Memory B cell (primary cell): ENCODE results near the gene LSP1.
"Not testable (repeated sequence)": the region's sequence is repeated elsewhere in the genome, so short reads cannot be mapped to it uniquely, and the experiment has no call there.

Experiments used
- ATAC-seq: fragments of 150-1000 bp; cut with Tn5 transposase; 2 replicates; pipeline ENCODE4 v1.10.0; 2021; ENCODE audit warnings: low read depth, mild to moderate bottlenecking, moderate library complexity
- DNase-seq, 2 donors: peaks; one replicate each; pipeline ENCODE4 v3.0.0; 2022; ENCODE audit warnings: low spot score in 2 of 2
- H3K27ac Mint-ChIP-seq: one replicate; pipeline ENCODE4 v1.8.0; 2022; ENCODE audit warnings: mild to moderate bottlenecking, moderate library complexity, mixed read lengths
- H3K27me3 Mint-ChIP-seq: one replicate; pipeline ENCODE4 v1.8.0; 2022; ENCODE audit warnings: mixed read lengths
- H3K36me3 Mint-ChIP-seq: one replicate; pipeline ENCODE4 v1.8.0; 2022; ENCODE audit warnings: mild to moderate bottlenecking, mixed read lengths
- H3K4me1 Mint-ChIP-seq: one replicate; pipeline ENCODE4 v1.8.0; 2022; ENCODE audit warnings: mixed read lengths
- H3K4me3 Mint-ChIP-seq: one replicate; pipeline ENCODE4 v1.8.0; 2022; ENCODE audit warnings: mild to moderate bottlenecking, moderate library complexity, mixed read lengths
- H3K9me3 Mint-ChIP-seq: one replicate; pipeline ENCODE4 v1.8.0; 2022; ENCODE audit warnings: mixed read lengths

Gene LSP1

GRCh38 chr11:1875851-1876301 lies 23.0 kb downstream of the LSP1 start:
- H3K4me1 Mint-ChIP-seq = peaks cover 57% of the 10 kb centered on the region
- not testable (repeated sequence) for H3K27me3 Mint-ChIP-seq, DNase-seq, ATAC-seq, H3K36me3 Mint-ChIP-seq, H3K9me3 Mint-ChIP-seq, H3K27ac Mint-ChIP-seq, H3K4me3 Mint-ChIP-seq

DNA sequence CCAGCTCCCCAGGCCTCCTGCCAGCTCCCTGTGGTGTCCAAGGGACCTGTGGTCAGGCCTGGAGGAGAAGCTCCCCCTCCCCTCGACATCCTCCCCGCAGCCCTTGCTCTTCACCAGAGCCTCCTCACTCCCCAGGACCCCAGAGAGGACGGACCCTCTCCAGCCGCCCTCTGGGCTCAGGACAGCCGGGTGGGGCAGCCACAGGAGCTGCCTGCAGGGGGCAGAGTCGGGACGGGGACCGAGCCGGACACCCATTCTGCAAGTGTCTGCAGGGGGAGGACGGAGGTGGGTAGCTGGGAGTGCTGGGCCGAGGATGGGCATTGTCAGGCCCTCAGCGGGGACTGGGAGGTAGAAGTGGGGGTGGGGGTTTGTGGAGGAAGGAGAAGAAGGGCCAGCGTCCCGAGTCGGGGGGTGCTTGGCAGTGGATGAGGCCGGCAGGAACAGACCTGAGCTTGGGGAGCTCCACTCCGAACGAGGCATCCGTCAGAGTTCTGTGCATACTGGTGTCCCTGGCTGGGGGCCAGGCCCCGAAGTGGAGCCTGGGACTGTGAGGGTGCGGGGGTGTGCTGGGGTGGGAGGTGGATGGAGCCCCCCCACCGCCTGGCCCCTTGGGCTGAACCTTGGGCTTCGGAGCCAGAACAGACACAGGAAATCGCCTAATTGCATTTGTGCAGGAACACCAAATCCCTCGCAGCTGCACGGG lies 23.6 kb downstream of the LSP1 start:
- Mint-ChIP-seq H3K27ac (no peak overlapping the region), H3K9me3 (no peaks in the 10 kb centered on the region), H3K27me3 (no peaks in the 10 kb centered on the region), H3K4me3 (no peak overlapping the region), H3K36me3 (peaks cover 4% of the 10 kb centered on the region), H3K4me1 (peaks cover 54% of the 10 kb centered on the region)
- no peak for DNase-seq
- no peak for ATAC-seq

DNA sequence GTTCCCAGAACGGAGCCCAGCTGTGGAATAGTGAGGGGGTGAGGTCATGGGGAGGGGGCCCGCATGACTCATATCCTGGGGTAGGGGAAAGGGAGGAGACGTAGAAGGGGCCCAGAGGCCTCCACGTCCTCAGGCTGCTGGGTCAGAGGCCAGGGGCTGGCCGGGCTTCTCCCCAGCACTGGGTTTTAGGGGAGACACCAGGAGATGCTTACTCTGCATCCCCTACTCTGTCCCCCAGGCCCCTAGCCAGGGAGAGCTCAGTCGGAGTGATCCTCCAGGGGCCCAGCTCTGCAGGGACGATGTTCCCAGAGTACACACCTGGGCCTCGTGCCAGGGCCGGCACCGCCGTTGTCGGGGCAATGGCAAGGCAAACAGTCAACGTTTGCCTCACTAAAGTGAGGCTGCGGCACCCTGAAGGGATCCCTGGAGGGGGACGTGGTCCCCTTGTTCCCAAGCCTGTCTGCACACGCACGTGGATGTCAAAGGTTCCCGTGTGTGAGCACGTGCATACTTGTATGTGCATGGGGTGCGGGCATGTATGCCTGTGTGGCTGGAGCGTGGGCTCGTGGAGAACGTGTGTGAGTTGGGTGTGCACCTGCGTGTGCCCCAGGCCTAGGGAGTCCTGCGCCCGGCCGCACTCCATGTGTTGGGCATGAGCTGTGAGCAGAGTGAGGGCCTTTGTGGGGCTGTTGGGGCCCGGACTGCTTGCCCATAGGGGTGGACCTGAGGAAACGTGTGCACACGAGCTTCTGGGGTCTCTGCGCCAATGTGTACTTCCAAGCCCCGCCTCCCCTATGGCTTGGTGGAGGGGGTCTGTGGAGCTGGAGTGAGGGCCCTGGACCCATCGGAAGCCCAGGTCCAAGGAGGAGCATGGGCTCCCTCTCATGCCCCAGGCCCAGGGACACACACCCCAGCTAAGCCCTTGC lies 24.6 kb downstream of the LSP1 start:
- Mint-ChIP-seq H3K4me3 (no peak overlapping the region), H3K4me1 (peaks cover 46% of the 10 kb centered on the region), H3K36me3 (peaks cover 4% of the 10 kb centered on the region), H3K27ac (no peak overlapping the region), H3K9me3 (no peaks in the 10 kb centered on the region), H3K27me3 (no peaks in the 10 kb centered on the region)
- ATAC-seq (no peak), DNase-seq (no peak)

- no peaks in the 10 kb centered on the region for H3K9me3 Mint-ChIP-seq
- no peaks in the 10 kb centered on the region for H3K27me3 Mint-ChIP-seq
- H3K4me1 Mint-ChIP-seq = peaks cover 41% of the 10 kb centered on the region
- DNase-seq (no peak), ATAC-seq (no peak)
- H3K27ac Mint-ChIP-seq = no peak overlapping the region
- no peak overlapping the region for H3K4me3 Mint-ChIP-seq
- peaks cover 4% of the 10 kb centered on the region for H3K36me3 Mint-ChIP-seq
These were observed 25.5 kb downstream of the LSP1 start for GRCh38 chr11:1878137-1879031.

DNA sequence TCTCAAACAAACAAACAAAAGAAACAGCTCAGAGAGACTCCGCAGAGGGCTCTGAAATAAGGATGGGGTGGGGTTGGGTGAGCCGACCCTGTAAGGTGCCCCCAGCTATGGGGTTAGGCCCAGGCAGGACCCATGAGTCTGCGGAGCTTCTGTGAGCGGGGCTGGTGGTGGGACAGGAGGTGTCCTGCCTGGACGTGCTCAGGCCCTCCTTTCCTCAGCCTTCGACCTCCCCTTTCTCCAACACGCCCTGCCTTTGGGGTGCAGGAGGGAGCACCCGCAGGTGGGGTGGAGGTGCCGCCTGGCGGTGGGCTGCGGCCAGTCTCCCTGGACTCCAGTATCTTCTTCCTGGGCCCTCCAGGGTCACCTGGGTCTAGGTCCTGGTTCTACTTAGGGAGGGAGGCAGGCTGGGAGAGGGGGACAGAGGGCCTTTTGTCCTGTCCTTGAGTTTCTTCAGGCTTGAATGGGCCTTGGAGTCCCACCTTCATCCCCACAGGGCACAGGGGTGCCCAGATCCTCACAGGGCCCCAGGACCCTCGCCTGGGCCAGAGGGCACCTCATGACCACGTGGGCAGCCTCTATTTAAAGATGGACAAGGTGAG lies 26.6 kb downstream of the LSP1 start:
- H3K36me3 Mint-ChIP-seq = peaks cover 2% of the 10 kb centered on the region
- ATAC-seq (no peak), DNase-seq (no peak)
- H3K4me3 Mint-ChIP-seq = no peak overlapping the region
- no peaks in the 10 kb centered on the region for H3K27me3 Mint-ChIP-seq
- H3K4me1 Mint-ChIP-seq = peaks cover 38% of the 10 kb centered on the region
- peak overlapping the region; percentile 43 for H3K27ac Mint-ChIP-seq
- H3K9me3 Mint-ChIP-seq = no peaks in the 10 kb centered on the region

GRCh38 chr11:1879941-1880720 lies 27.2 kb downstream of the LSP1 start:
- H3K9me3 Mint-ChIP-seq = no peaks in the 10 kb centered on the region
- H3K4me1 Mint-ChIP-seq = peaks cover 37% of the 10 kb centered on the region
- ATAC-seq (no peak), DNase-seq (no peak)
- peak overlapping the region; percentile 42 for H3K4me3 Mint-ChIP-seq
- H3K27me3 Mint-ChIP-seq = no peaks in the 10 kb centered on the region
- peak overlapping the region; percentile 64 for H3K27ac Mint-ChIP-seq
- peaks cover 2% of the 10 kb centered on the region for H3K36me3 Mint-ChIP-seq

DNA sequence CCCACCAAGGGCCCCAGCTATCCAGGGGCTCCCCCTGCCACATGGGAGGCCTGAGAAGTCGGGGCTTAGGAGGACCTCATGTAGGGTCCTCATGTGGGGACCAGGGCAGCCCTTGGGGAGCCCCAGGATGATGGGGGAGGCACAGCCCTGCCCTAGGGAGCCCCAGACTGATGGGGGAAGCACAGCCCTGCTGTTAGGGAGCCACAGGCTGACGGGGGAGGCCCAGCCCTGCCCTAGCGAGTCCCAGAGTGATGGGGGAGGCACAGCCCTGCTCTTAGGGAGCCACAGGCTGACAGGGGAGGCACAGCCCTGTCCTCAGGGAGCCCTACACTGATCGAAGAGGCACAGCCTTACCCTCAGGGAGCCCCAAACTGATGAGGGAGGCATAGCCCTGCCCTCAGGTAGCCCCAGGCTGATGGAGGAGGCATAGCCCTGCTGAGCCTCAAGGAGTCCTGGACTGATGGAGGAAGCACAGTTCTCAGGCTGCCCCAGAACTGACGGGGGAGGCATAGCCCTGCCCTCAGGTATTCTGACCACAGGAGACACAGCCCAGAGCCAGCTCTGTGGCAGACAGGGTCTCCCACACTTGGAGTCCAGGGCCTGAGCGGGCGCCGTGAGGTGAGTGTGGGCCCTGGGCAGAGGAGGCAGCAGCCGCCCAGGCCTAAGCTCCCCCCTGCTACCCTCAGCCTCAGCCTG lies 28.0 kb downstream of the LSP1 start:
- Mint-ChIP-seq H3K9me3 (no peaks in the 10 kb centered on the region), H3K4me3 (peak overlapping the region; percentile 42)
- ATAC-seq = no peak

GRCh38 chr11:1881442-1882264 lies 28.8 kb downstream of the LSP1 start:
- Mint-ChIP-seq H3K4me1 (peaks cover 30% of the 10 kb centered on the region), H3K27ac (no peak overlapping the region), H3K9me3 (no peaks in the 10 kb centered on the region), H3K4me3 (peak overlapping the region; percentile 15), H3K36me3 (no peaks in the 10 kb centered on the region), H3K27me3 (no peaks in the 10 kb centered on the region)
- DNase-seq (no peak), ATAC-seq (peak; percentile 61)

More for the DNA sequence above, 28.0 kb downstream of the LSP1 start:
- peak overlapping the region; percentile 64 for H3K27ac Mint-ChIP-seq
- H3K4me1 Mint-ChIP-seq = peaks cover 34% of the 10 kb centered on the region
- no peak for DNase-seq
- no peaks in the 10 kb centered on the region for H3K36me3 Mint-ChIP-seq
- H3K27me3 Mint-ChIP-seq = no peaks in the 10 kb centered on the region

GRCh38 chr11:1882265-1883238 lies 29.7 kb downstream of the LSP1 start:
- no peaks in the 10 kb centered on the region for H3K36me3 Mint-ChIP-seq
- H3K4me3 Mint-ChIP-seq = no peak overlapping the region
- H3K9me3 Mint-ChIP-seq = no peaks in the 10 kb centered on the region
- H3K27ac Mint-ChIP-seq = no peak overlapping the region
- peak; percentile 87 for ATAC-seq
- peaks cover 26% of the 10 kb centered on the region for H3K4me1 Mint-ChIP-seq
- H3K27me3 Mint-ChIP-seq = no peaks in the 10 kb centered on the region
- DNase-seq = peak; percentile 78 to 79

DNA sequence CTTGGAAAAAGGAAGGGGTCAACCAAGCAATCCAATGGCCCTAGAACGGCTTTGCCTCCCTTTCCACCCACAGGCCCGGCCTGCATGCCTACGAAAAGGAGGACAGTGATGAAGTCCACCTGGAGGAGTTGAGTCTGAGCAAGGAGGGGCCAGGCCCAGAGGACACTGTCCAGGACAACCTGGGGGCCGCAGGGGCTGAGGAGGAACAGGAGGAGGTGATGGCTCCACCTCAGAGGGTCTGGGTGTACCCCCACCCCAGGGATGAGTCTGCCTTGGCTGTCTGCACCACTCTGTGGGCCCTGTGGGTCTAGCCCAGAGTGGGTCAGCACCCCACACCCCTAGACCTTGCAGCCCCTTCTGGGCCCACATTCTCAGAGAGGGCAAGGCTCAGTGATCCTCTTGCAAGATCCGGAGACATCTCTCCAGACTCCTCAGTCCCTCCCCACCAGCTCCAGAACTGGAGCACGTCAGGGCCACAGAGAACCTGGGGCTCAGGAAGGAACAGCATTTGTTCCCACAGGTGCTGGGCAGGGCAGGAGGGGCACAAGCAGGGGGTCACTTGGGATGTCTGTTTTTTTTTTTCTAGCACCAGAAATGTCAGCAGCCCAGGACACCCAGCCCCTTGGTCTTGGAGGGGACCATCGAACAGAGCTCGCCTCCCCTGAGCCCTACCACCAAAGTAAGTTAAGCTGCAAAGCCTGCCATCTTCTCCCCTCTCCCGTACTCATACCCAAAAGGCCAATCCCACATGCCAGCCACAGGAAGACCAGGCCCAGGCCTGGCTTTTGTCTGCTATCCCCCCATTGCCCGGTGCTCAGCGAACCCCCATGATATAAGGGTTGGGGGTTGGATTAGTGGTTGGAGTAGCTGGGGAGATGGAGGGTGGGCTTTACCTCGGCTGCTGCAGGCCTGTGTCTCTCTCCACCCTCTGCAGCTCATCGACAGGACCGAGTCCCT lies 30.7 kb downstream of the LSP1 start:
- Mint-ChIP-seq H3K9me3 (no peaks in the 10 kb centered on the region), H3K27me3 (no peaks in the 10 kb centered on the region), H3K4me1 (peaks cover 18% of the 10 kb centered on the region), H3K27ac (no peak overlapping the region), H3K36me3 (peaks cover 2% of the 10 kb centered on the region), H3K4me3 (no peak overlapping the region)
- DNase-seq (no peak), ATAC-seq (no peak)
